Choroid plexus epithelial cell (primary cell): ENCODE measurements around the gene RAB26.

Experiments
- DNase-seq: peaks from one replicate; pipeline ENCODE4 v3.0.0-alpha.2; 2010; ENCODE audit warnings: low read depth
- H3K4me3 ChIP-seq: 2 replicates; pipeline ENCODE4 v1.5.1; 2011; ENCODE audit warnings: low read depth, mild to moderate bottlenecking, control low read depth, low read length, moderate library complexity
- CTCF ChIP-seq: conservative IDR thresholded peaks from 2 replicates; pipeline ENCODE4 v1.5.1; 2011; ENCODE audit warnings: low read depth, mild to moderate bottlenecking, control low read depth, inconsistent platforms, low read length, moderate library complexity

RAB26 gene

GRCh38 chr16:2186505-2186904 is 38.1 kb downstream of the RAB26 start:
- no peak overlapping the region for H3K4me3 ChIP-seq

GRCh38 chr16:2187212-2187611 is 38.8 kb downstream of the RAB26 start:
- no peak overlapping the region for H3K4me3 ChIP-seq
- no peak for DNase-seq
- TF ChIP-seq CTCF = no peak

More at GRCh38 chr16:2186505-2186904, 38.1 kb downstream of the RAB26 start:
- TF ChIP-seq CTCF = no peak
- DNase-seq = no peak

GRCh38 chr16:2188395-2188794 is 40.0 kb downstream of the RAB26 start:
- no peak for TF ChIP-seq CTCF
- DNase-seq = no peak
- no peak overlapping the region for H3K4me3 ChIP-seq

GRCh38 chr16:2189252-2189893 is 40.9 kb downstream of the RAB26 start:
- DNase-seq = no peak
- no peak for TF ChIP-seq CTCF
- no peak overlapping the region for H3K4me3 ChIP-seq

- no peak overlapping the region for H3K4me3 ChIP-seq
- no peak for TF ChIP-seq CTCF
- DNase-seq = no peak
Measured at GRCh38 chr16:2190002-2190658, 41.7 kb downstream of the RAB26 start.

- DNase-seq = no peak
- H3K4me3 ChIP-seq = no peak overlapping the region
Measured at GRCh38 chr16:2190659-2191445, 42.4 kb downstream of the RAB26 start.

More at GRCh38 chr16:2190659-2191445, 42.4 kb downstream of the RAB26 start:
- no peak for TF ChIP-seq CTCF
